NCI-H2107 treated with DMSO at 0.1 percent for 48 hours (cell line): Measurements from ENCODE around the gene PAN3.

Experiments
- DNase-seq: peaks from one replicate; lab custom pipeline; 2025; ENCODE audit not compliant: unreplicated experiment; lab: John Stamatoyannopoulos, UW

PAN3 gene

DNA sequence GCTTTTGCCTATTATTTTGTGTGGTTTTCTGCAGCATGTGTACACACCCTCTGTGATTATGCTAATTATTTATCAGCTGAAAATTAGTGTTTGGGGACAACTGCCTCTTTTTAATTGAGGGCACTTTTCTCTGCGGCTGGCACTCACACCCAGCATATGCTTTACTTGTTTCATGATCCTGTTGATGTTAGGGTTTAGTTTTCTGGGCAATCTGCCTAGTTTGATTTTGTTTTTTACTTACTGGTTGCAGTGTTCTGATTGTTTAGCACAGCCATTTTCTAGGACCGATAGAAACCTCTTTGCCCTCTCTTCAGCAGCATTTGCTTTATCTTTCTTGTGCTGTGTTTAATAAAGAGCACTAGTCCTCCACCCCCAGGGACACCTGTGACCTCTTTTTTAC, 161.6 kb downstream of the PAN3 start:
- DNase-seq: no peak

DNA sequence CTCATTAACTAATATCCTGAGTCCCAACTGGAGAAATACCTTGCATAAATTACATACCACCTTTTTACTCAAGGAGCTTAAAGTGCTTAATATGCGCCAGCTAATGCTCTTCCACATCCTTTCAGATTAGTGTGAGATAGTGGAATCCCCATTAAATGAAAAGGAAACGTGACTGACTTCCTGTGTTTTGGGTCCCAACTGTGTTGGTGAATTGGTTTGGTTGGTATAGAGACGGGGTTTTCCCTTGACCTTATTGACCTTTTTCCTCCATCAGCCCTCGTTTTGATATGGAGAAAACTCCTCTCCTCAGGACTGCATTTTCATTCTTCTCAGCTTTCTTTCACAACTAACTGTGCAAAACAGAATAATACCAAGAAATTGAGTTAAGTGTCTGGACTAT, 163.5 kb downstream of the PAN3 start:
- DNase-seq: no peak

GRCh38 chr13:28306325-28306724, 168.0 kb downstream of the PAN3 start:
- DNase-seq: no peak

DNA sequence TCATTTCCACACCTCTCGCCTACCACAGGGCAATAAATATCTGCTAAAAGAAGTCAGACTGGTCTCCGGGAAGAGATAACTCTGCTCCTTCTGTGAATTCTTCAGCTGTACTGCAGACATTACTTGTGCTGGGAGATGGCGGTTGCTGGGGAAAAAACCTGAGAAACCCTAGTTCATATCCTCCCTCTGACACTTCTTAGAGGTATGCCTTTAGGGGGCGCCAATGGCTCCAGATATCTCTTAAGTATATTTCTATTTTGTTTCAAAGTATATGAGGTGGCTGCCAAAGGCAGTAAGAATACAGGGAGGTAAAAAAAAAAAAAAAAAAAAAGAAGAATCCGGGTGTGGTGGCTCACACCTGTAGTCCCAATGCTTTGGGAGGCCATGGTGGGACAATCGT, 175.2 kb downstream of the PAN3 start:
- no peak for DNase-seq

DNA sequence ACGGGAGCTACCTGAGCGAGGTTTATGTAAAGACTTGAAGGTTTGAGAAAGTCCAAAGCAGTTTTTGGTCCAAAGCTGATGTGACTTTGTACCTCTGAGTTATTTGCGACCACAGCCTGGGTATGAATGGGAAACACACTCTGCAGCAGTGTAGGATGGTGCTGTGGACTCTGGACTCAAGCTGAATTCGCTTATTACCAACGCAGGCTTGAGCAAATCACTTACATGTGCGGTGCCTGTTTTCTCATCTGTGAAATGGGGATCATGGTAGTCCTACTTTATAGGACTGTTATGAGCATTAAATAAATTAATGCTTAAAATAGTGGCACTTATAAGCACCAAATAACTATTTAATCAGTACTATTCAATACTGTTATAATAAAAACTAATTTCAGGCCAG, 176.5 kb downstream of the PAN3 start:
- DNase-seq: no peak

GRCh38 chr13:28316129-28316528, 177.8 kb downstream of the PAN3 start:
- DNase-seq: no peak

GRCh38 chr13:28316836-28317235, 178.5 kb downstream of the PAN3 start:
- DNase-seq: no peak

GRCh38 chr13:28318496-28318895, 180.2 kb downstream of the PAN3 start:
- no peak for DNase-seq

GRCh38 chr13:28319528-28319927, 181.2 kb downstream of the PAN3 start:
- no peak for DNase-seq

DNA sequence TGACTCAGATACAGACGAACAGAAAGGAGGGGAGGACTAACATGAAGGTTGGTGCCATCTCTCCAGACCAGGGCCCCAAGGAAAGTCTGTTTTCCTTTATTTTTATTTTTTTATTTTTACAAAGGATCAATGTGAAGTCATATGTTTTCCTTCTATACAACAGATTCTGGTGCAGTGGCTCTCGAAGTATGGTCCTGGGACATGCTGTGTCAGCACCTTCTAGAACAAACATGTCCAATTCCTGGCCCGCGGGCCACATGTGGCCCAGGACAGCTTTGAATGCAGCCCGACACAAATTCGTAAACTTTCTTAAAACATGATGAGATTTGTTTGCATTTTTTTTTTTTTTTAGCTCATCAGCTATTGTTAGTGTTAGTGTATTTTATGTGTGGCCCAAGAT, 181.9 kb downstream of the PAN3 start:
- DNase-seq: no peak

- no peak for DNase-seq
Measured at GRCh38 chr13:28320884-28321574, 182.7 kb downstream of the PAN3 start.

DNA sequence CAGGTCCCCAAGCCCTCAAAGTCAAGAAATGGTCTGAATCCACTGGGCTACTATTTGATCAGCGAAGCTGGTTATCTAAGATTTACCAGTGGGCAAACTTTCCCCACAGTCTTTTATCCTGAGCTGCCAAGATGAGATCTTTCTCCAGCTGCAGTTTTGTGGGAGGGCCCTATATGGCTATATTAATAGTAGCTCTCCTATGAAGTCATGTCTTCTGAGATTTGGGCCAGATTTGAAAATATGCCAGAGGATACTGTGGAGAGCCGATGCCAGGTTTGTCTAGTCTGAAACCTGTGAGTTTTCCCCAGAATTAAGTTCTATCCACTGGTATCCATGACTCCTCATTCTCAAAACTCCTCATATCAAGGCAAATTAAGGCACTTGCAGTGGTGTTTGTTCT, 183.4 kb downstream of the PAN3 start:
- no peak for DNase-seq

DNA sequence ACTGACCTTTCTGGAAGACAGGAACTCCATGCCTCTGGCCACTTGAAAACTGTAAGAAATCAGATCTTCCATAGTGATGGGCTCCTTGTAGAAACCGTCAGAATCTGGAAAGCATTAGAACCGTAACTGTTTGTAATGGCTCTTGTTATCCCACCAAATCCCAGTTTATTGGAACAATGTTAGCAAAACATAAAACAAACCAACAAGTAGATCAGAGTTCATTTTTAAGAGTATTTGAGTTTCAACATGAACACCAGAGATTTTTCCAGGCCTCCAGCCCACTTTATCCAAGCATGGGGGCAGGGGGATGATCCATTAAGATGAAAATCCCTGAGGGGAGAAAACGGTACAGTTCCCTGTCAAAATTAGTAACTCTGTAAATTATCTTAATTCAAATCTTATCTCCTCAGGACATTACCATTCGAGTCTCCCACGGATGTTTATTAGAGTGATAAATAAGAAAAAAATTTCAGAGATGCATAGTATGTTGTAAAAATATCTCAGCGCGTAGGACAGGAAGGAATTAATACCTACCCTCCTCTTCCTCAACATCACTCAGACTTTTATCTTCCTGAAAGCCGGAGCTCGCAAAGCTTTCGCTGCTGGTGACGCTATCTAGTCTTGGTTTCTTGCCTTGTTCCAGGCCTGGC, 184.0 kb downstream of the PAN3 start:
- no peak for DNase-seq

DNA sequence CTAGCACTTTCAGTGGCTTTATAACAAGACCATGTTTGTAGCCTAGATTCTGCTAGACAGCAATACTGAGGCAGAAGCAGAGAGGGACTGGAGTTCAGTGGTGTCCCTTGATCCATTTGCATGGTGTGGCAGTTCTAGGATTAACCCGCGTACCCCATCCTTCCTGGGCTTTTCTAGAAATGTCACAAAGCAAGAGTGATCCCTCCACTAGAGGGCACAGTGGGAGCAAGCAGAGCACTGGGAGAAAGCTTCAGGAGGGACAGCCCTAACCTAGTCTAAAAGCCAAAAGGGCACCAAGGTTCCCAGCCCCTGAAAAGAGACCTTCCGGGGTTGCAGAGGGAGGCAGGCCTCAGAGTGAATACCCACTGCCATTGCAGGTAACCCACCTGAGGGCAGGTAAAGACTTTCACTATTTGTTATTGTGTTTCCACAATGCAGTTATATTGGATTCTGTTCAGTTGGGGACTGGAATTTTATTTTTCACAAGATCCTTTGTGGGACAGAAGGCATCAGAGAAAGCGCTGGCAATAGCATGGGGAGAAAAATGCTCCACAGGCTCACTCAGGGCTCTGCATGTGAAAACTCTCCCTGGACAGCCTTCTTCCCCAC, 185.9 kb downstream of the PAN3 start:
- peak; percentile 31 for DNase-seq

DNA sequence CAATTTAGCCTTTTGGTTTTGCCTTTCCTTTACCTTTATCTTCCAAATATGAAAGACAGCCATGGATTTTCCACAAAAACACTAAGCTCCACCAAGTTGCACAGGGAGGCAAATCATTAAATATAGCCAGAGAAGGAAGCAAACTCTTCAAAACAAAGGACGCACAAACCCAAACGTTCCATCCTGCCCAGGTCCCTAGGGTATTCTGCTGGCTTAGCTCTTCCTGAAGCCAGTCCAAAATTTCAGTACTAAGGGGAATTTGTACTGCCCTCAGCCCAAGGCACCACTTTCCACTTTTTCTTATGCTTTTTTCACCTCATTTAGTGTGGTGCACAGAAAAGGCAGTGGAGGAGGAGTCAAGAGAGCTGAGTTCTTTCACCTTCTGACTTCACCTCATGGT, 186.7 kb downstream of the PAN3 start:
- no peak for DNase-seq

- DNase-seq: no peak
Measured at GRCh38 chr13:28326056-28326455, 187.7 kb downstream of the PAN3 start.

DNA sequence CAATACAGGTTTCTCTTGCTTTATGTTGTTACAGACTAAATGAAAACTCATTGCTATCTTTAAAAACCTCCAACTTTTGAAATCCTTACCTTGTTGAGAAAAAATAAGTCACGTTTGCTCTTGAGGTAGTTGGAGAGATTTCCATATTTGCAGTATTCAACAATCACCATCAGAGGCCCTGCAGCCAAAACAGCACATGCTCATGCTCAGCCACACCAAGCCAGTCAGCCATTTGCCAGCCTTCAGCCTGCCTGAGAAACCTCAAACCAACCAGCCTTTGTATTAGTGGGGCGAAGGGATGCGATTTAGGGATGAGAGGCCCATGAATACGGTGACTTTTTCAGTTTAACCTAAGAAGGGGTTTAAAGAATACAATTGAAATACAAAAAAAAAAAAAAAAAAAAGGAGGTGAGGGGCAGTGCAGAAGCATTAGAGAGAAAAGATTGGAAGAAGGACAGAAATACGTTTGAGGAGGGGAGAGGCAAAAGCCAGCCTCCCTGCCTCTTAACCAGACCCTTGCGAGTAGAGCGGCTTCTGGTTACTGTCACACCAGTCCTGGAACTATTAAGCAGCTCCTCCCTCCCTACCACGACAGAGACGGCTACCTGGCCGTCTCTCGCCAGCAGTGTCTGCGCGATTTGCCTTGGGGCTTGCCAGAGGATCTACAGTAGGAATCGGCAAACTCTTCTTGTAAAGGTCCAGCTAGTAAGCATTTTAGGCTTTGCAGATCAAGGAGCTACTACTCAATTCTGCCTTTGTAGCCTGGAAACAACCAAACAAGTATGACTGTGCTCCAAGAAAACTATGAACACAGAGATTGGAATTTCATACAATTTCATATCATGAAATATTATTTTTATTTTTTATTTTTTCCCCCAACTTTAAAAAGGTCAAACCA, 189.3 kb downstream of the PAN3 start:
- no peak for DNase-seq

GRCh38 chr13:28328271-28328607, 189.9 kb downstream of the PAN3 start:
- no peak for DNase-seq

DNA sequence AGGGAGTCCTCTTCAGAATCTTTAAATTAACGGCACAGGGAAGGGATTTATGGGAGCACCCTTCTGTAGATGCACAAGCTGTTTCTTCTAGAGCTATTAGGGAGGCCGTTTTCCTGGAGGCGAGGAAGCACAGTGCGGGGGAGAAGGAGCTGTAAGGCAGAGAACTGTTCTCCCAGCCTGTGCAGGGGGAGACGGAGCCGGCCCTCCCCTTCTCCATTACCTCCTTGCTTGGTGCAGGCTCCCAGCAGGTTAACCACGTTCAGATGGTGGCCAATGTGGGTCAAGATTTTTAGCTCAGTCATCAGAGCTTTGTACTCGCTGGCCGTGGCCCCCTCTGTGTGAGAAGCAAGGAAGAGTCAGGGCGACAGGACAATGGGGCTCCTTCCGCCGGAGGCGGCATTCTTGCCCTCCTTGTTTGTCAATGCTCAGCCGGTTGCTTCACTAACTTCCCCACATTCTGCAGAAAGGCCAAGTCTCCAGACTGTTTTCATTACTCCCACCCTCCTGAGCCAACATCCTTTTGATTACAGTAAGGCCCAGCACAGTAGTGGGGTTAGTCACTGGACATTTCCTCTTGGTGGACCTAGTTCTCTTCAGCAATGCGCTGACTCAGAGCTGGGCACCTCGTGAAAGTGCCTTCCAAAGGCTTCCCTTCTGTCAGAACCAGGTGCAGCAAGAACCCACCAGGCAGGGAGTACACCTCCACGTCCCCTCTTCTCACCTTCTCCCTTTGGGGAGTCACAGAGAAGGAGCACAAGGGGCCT, 191.2 kb downstream of the PAN3 start:
- DNase-seq: no peak

GRCh38 chr13:28333204-28333881, 195.0 kb downstream of the PAN3 start:
- no peak for DNase-seq
